Fibroblast of lung (primary cell): ENCODE results near the gene SERPINB10.

Source experiments
- CTCF ChIP-seq, 2 donors: IDR thresholded peaks in 1 of 2; conservative IDR thresholded peaks in 1 of 2; 1 replicate in 1 of 2; 2 replicates in 1 of 2; pipeline ENCODE4 v1.5.1; 2011 to 2012; ENCODE audit warnings: low read length in 2 of 2, control low read depth in 1 of 2, inconsistent platforms in 1 of 2, low read depth in 1 of 2, mild to moderate bottlenecking in 1 of 2
- EZH2 ChIP-seq: IDR thresholded peaks from 2 replicates; pipeline ENCODE4 v1.5.1; 2012; ENCODE audit warnings: low read length, control low read depth, mild to moderate bottlenecking; ENCODE audit errors: missing control alignments

GRCh38 chr18:63928331-63928730, 20.6 kb downstream of the SERPINB10 start:
- TF ChIP-seq EZH2 (no peak), CTCF (conservative IDR thresholded peaks at IDR 0.05 in 1 of 2, IDR thresholded peaks at IDR 0.05 in 1 of 2; ENCODE audit: low read depth in 1 of 2, low read length in 2 of 2) (no peak)
